HepG2 (cell line): ENCODE data around the gene TMEM164. TPM values are rescaled to one million over a fixed set of nuclear protein-coding genes. Genes with fewer than 3 reads are reported as not detected.
A peak's percentile ranks its signal among the peaks of the same experiment; 100 is the strongest.

Experiments used
- CBFB ChIP-seq: sonication (generic); formaldehyde crosslinking; IDR thresholded peaks from 2 replicates; pipeline ENCODE4 v1.4.0; 2020; ENCODE audit warnings: missing genetic modification reagents
- EED ChIP-seq: sonication (generic); formaldehyde crosslinking; IDR thresholded peaks from 2 replicates; pipeline ENCODE4 v1.5.0; 2020; ENCODE audit warnings: mild to moderate bottlenecking, missing genetic modification reagents
- GATA4 ChIP-seq: sonication (generic); IDR thresholded peaks from 2 replicates; pipeline ENCODE4 v1.6.1; 2016; ENCODE audit warnings: antibody characterized with exemption, low read depth, borderline replicate concordance
- HHEX ChIP-seq: IDR thresholded peaks from 2 replicates; pipeline ENCODE4 v1.6.1; 2016; ENCODE audit warnings: control low read depth
- HMGA1 ChIP-seq: sonication (generic); formaldehyde crosslinking; conservative IDR thresholded peaks from 2 replicates; pipeline ENCODE4 v1.4.0; 2020; ENCODE audit warnings: missing genetic modification reagents
- KLF13 ChIP-seq: sonication (generic); formaldehyde crosslinking; IDR thresholded peaks from 2 replicates; pipeline ENCODE4 v1.4.0; 2020; ENCODE audit warnings: mild to moderate bottlenecking, missing genetic modification reagents
- MBNL3 ChIP-seq: fragments of 250-450 bp; sonication (Bioruptor Pico); conservative IDR thresholded peaks from 2 replicates; pipeline ENCODE4 v1.8.0; 2022; ENCODE audit warnings: mild to moderate bottlenecking, inconsistent platforms
- NAIF1 ChIP-seq: sonication (generic); formaldehyde crosslinking; IDR thresholded peaks from 2 replicates; pipeline ENCODE4 v1.5.0; 2020; ENCODE audit warnings: mild to moderate bottlenecking, missing genetic modification reagents, borderline replicate concordance
- NFIB ChIP-seq: sonication (generic); formaldehyde crosslinking; IDR thresholded peaks from 2 replicates; pipeline ENCODE4 v1.9.0; 2021; ENCODE audit warnings: missing genetic modification reagents, mild to moderate bottlenecking, borderline replicate concordance
- NFIC ChIP-seq: IDR thresholded peaks from 2 replicates; pipeline ENCODE4 v1.6.1; 2012; ENCODE audit warnings: mild to moderate bottlenecking, low read length, inconsistent platforms
- REPIN1 ChIP-seq: sonication (generic); formaldehyde crosslinking; IDR thresholded peaks from 2 replicates; pipeline ENCODE4 v1.8.0; 2022; ENCODE audit warnings: missing genetic modification reagents, low read depth, mild to moderate bottlenecking, borderline replicate concordance
- RFXAP ChIP-seq: sonication (generic); formaldehyde crosslinking; IDR thresholded peaks from 2 replicates; pipeline ENCODE4 v1.4.0; 2020; ENCODE audit warnings: missing genetic modification reagents, borderline replicate concordance
- SRF ChIP-seq: IDR thresholded peaks from 2 replicates; pipeline ENCODE4 v1.6.1; 2011; ENCODE audit warnings: mild to moderate bottlenecking, low read depth, low read length, moderate library complexity
- ZIK1 ChIP-seq: sonication (generic); formaldehyde crosslinking; IDR thresholded peaks from 2 replicates; pipeline ENCODE4 v1.5.0; 2020; ENCODE audit warnings: mild to moderate bottlenecking, low read depth, missing genetic modification reagents, borderline replicate concordance
- ZNF205 ChIP-seq: IDR thresholded peaks from 2 replicates; pipeline ENCODE4 v1.6.1; 2018; ENCODE audit warnings: missing biosample characterization, missing genetic modification reagents
- ZNF335 ChIP-seq: sonication (generic); formaldehyde crosslinking; IDR thresholded peaks from 2 replicates; pipeline ENCODE4 v1.4.0; 2020; ENCODE audit warnings: missing genetic modification reagents
- ZNF570 ChIP-seq: sonication (generic); formaldehyde crosslinking; IDR thresholded peaks from 2 replicates; pipeline ENCODE4 v1.4.0; 2020; ENCODE audit warnings: mild to moderate bottlenecking, missing genetic modification reagents, borderline replicate concordance
- ZNF772 ChIP-seq: sonication (generic); formaldehyde crosslinking; IDR thresholded peaks from 2 replicates; pipeline ENCODE4 v1.5.0; 2020; ENCODE audit warnings: mild to moderate bottlenecking, missing genetic modification reagents
- polyA plus RNA-seq, 8 experiments: library from polyadenylated mRNA; depleted of rRNA in 3 of 8; stranded (reverse) in 7 of 8; unstranded in 1 of 8; fragments of >200 nt; fragmentation: Illumina TruSeq in 4 of 8; extraction: Trizol in 4 of 8; gene quantifications; 2 replicates each; pipeline versions ENCODE4 v1.2.1 to v1.2.3, GENCODE V29; 2011 to 2016; ENCODE audit warnings: low read depth in 4 of 8, missing spikeins in 1 of 8, mixed read lengths in 1 of 8; ENCODE audit not compliant: insufficient read depth in 1 of 8
- total RNA-seq, 5 experiments: library from RNA; depleted of rRNA; stranded (reverse); fragments of >200 nt; fragmentation: Illumina TruSeq; extraction: Trizol; gene quantifications; 2 replicates each; pipeline ENCODE4 v1.2.3, GENCODE V29; 2016; ENCODE audit warnings: low read depth in 1 of 5
- TF ChIP-seq, protein P1 (sequence below): sonication (generic); formaldehyde crosslinking; IDR thresholded peaks from 2 replicates; pipeline ENCODE4 v1.5.0; 2020; ENCODE audit warnings: missing genetic modification reagents
- TF ChIP-seq, protein P2 (sequence below): sonication (generic); formaldehyde crosslinking; IDR thresholded peaks from 2 replicates; pipeline ENCODE4 v1.4.0; 2020; ENCODE audit warnings: mild to moderate bottlenecking, missing genetic modification reagents, borderline replicate concordance
- TF ChIP-seq, protein P3 (sequence below): sonication (generic); formaldehyde crosslinking; conservative IDR thresholded peaks from 2 replicates; pipeline ENCODE4 v1.8.1; 2023; ENCODE audit warnings: missing genetic modification reagents
- TF ChIP-seq, protein P4 (sequence below): sonication (generic); formaldehyde crosslinking; IDR thresholded peaks from 2 replicates; pipeline ENCODE4 v1.4.0; 2020; ENCODE audit warnings: missing genetic modification reagents

Gene TMEM164
- total and polyA plus RNA-seq, 2 of the 13 experiments (the other 11 are each of a cell fraction or from before 2014, with no cell fraction given): 5.8 to 13.2 TPM

DNA sequence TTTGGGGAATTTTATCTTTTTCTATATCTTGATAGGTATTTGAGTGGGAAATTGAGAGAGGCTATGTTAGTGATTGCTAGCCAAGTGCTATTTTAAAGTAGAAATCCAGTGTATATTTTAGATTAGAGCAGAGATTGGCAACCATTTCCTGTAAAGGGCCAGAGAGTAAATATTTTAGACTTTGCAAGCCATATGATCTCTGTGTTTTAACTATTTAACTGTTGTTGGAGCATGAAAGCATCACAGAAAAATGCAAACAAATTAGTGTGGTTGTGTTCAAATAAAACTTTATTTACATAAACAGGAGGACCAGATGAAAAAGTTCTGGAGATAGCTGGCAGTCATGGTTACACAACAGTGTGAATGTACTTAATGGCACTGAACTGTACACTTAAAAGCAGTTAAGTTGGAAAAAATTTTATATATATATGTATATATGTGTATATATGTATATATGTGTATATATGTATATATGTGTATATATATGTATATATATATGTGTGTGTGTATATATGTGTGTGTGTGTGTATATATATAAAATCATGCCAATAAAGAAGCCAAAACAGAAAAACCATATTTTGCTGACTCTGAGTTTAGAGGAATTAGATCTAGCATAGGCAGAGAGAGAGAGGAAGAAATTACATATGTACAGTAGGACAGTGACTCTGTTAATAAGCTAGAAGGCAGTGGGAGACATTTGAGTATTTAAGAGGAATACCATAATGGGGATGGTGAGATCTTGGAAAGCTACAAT, 83.4 kb downstream of the TMEM164 start (continued):
- TF ChIP-seq, protein P1, sequence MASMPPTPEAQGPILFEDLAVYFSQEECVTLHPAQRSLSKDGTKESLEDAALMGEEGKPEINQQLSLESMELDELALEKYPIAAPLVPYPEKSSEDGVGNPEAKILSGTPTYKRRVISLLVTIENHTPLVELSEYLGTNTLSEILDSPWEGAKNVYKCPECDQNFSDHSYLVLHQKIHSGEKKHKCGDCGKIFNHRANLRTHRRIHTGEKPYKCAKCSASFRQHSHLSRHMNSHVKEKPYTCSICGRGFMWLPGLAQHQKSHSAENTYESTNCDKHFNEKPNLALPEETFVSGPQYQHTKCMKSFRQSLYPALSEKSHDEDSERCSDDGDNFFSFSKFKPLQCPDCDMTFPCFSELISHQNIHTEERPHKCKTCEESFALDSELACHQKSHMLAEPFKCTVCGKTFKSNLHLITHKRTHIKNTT (CRISPR knock-in tag): no peak
- TF ChIP-seq NFIC: peak; percentile 67; the same call in 1 of the 2 replicates
- peak; percentile 64 for TF ChIP-seq HHEX (CRISPR knock-in tag)
- no peak for TF ChIP-seq HMGA1
- no peak for TF ChIP-seq ZNF205 (CRISPR knock-in tag)
- TF ChIP-seq MBNL3: no peak
- TF ChIP-seq EED (CRISPR knock-in tag): no peak
- TF ChIP-seq, protein P2, sequence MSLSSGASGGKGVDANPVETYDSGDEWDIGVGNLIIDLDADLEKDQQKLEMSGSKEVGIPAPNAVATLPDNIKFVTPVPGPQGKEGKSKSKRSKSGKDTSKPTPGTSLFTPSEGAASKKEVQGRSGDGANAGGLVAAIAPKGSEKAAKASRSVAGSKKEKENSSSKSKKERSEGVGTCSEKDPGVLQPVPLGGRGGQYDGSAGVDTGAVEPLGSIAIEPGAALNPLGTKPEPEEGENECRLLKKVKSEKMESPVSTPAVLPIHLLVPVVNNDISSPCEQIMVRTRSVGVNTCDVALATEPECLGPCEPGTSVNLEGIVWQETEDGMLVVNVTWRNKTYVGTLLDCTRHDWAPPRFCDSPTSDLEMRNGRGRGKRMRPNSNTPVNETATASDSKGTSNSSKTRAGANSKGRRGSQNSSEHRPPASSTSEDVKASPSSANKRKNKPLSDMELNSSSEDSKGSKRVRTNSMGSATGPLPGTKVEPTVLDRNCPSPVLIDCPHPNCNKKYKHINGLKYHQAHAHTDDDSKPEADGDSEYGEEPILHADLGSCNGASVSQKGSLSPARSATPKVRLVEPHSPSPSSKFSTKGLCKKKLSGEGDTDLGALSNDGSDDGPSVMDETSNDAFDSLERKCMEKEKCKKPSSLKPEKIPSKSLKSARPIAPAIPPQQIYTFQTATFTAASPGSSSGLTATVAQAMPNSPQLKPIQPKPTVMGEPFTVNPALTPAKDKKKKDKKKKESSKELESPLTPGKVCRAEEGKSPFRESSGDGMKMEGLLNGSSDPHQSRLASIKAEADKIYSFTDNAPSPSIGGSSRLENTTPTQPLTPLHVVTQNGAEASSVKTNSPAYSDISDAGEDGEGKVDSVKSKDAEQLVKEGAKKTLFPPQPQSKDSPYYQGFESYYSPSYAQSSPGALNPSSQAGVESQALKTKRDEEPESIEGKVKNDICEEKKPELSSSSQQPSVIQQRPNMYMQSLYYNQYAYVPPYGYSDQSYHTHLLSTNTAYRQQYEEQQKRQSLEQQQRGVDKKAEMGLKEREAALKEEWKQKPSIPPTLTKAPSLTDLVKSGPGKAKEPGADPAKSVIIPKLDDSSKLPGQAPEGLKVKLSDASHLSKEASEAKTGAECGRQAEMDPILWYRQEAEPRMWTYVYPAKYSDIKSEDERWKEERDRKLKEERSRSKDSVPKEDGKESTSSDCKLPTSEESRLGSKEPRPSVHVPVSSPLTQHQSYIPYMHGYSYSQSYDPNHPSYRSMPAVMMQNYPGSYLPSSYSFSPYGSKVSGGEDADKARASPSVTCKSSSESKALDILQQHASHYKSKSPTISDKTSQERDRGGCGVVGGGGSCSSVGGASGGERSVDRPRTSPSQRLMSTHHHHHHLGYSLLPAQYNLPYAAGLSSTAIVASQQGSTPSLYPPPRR (CRISPR knock-in tag): peak; percentile 85
- TF ChIP-seq CBFB: no peak
- no peak for TF ChIP-seq ZIK1 (CRISPR knock-in tag)
- TF ChIP-seq, protein P3, sequence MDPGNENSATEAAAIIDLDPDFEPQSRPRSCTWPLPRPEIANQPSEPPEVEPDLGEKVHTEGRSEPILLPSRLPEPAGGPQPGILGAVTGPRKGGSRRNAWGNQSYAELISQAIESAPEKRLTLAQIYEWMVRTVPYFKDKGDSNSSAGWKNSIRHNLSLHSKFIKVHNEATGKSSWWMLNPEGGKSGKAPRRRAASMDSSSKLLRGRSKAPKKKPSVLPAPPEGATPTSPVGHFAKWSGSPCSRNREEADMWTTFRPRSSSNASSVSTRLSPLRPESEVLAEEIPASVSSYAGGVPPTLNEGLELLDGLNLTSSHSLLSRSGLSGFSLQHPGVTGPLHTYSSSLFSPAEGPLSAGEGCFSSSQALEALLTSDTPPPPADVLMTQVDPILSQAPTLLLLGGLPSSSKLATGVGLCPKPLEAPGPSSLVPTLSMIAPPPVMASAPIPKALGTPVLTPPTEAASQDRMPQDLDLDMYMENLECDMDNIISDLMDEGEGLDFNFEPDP (CRISPR knock-in tag): no peak
- TF ChIP-seq REPIN1 (CRISPR knock-in tag): no peak
- no peak for TF ChIP-seq ZNF772 (CRISPR knock-in tag)
- TF ChIP-seq NAIF1 (CRISPR knock-in tag): no peak
- TF ChIP-seq RFXAP (CRISPR knock-in tag): no peak
- TF ChIP-seq ZNF335 (CRISPR knock-in tag): no peak
- TF ChIP-seq SRF: no peak
- TF ChIP-seq NFIB: no peak
- no peak for TF ChIP-seq ZNF570
- no peak for TF ChIP-seq KLF13 (CRISPR knock-in tag)
- peak; percentile 43; the same call in 1 of the 2 replicates for TF ChIP-seq GATA4
- TF ChIP-seq, protein P4, sequence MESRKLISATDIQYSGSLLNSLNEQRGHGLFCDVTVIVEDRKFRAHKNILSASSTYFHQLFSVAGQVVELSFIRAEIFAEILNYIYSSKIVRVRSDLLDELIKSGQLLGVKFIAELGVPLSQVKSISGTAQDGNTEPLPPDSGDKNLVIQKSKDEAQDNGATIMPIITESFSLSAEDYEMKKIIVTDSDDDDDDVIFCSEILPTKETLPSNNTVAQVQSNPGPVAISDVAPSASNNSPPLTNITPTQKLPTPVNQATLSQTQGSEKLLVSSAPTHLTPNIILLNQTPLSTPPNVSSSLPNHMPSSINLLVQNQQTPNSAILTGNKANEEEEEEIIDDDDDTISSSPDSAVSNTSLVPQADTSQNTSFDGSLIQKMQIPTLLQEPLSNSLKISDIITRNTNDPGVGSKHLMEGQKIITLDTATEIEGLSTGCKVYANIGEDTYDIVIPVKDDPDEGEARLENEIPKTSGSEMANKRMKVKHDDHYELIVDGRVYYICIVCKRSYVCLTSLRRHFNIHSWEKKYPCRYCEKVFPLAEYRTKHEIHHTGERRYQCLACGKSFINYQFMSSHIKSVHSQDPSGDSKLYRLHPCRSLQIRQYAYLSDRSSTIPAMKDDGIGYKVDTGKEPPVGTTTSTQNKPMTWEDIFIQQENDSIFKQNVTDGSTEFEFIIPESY (CRISPR knock-in tag): no peak
